Bronchial epithelial cell (primary cell): Measurements from ENCODE around the gene UGGT2. TPM values are rescaled to one million over a fixed set of nuclear protein-coding genes. Genes with fewer than 3 reads are reported as not detected.
"Not testable (repeated sequence)": the region's sequence is repeated elsewhere in the genome, so short reads cannot be mapped to it uniquely, and the experiment has no call there.

Experiments used
- DNase-seq: peaks from one replicate; pipeline ENCODE4 v3.0.0-alpha.2; 2010; ENCODE audit warnings: low read depth
- FAIRE-seq: peaks from 2 replicates; lab custom pipeline; 2011; peaks lifted over from hg19 to GRCh38; lab: Jason Lieb, UNC
- H3K27me3 ChIP-seq: 2 replicates; pipeline ENCODE4 v1.5.1; 2011; ENCODE audit warnings: low read length; ENCODE audit not compliant: control insufficient read depth, insufficient read depth
- H3K36me3 ChIP-seq: 2 replicates; pipeline ENCODE4 v1.5.1; 2011; ENCODE audit warnings: low read length; ENCODE audit not compliant: control insufficient read depth, insufficient read depth
- H3K4me3 ChIP-seq: 2 replicates; pipeline ENCODE4 v1.5.1; 2011; ENCODE audit warnings: mild to moderate bottlenecking, low read depth, low read length, control low read depth
- CTCF ChIP-seq: IDR thresholded peaks from 2 replicates; pipeline ENCODE4 v1.5.1; 2011; ENCODE audit warnings: mild to moderate bottlenecking, moderate library complexity, low read length, control low read depth, inconsistent platforms; ENCODE audit not compliant: insufficient read depth, severe bottlenecking
- total RNA-seq: library from RNA; depleted of rRNA; stranded (reverse); fragments of >200 nt; gene quantifications from 2 replicates; pipeline ENCODE4 v1.2.1, GENCODE V29; 2014

UGGT2 gene
- total RNA-seq, 1 donor from 2014 or later, result 25.3 TPM

GRCh38 chr13:96065849-96066248, 12.6 kb upstream of the UGGT2 start:
- H3K36me3 ChIP-seq, result no peaks in the 10 kb centered on the region
- FAIRE-seq, result peak; percentile 32
- H3K4me3 ChIP-seq, result no peak overlapping the region
- TF ChIP-seq CTCF, result no peak
- peaks cover under 1% of the 10 kb centered on the region for H3K27me3 ChIP-seq
- no peak for DNase-seq

DNA sequence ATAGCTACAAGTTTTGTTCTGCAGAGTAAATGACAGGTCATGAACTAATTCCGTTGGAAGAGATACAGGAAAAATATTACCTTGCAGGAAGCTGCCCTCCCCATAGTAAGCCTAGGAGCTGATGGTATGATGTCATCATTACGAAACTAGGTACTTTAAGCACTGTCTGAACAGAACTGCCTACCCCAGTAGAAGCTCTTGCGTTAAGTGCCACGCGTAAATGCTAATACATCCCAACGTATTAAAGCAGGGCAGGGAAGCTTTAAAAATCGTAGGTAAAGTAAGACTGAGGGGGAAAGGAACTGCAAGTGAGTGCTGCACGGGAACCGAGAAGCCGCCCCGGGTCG, 572 bp downstream of the UGGT2 start:
- H3K4me3 ChIP-seq, result peak overlapping the region; percentile 96
- no peak for FAIRE-seq
- no peaks in the 10 kb centered on the region for H3K27me3 ChIP-seq
- no peak for TF ChIP-seq CTCF
- peak; percentile 83 for DNase-seq
- H3K36me3 ChIP-seq, result no peaks in the 10 kb centered on the region

DNA sequence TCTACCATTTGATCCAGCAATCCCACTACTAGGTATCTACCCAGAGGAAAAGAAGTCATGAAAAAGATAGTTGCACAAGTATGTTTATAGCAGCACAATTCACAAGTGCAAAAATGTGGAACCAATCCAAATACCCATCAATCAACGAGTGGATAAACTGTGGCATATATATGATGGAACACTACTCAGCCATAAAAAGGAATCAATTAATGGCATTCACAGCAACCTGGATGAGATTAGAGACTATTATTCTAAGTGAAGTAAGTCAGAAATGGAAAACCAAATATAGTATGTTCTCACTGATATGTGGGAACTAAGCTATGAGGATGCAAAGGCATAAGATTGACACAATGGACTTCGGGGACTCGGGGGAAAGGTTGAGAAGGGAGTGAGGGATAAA, 1.3 kb downstream of the UGGT2 start:
- DNase-seq, H3K27me3 ChIP-seq, FAIRE-seq, H3K4me3 ChIP-seq, H3K36me3 ChIP-seq: not testable (repeated sequence)

DNA sequence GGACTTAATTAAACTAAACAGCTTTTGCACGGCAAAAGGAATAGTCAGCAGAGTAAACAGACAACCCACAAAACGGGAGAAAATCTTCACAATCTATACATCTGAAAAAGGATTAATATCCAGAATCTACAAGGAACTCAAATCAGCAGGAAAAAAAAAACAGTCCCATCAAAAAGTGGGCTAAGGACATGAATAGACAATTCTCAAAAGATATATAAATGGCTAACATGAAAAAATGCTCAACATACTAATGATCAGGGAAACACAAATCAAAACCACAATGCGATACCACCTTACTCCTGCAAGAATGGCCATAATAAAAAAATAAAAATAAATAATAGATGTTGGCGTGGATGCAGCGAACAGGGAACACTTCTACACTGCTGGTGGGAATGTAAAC, 1.7 kb downstream of the UGGT2 start:
- H3K36me3 ChIP-seq, DNase-seq, H3K4me3 ChIP-seq, H3K27me3 ChIP-seq, FAIRE-seq: not testable (repeated sequence)

- H3K27me3 ChIP-seq, DNase-seq, FAIRE-seq, H3K4me3 ChIP-seq, H3K36me3 ChIP-seq: not testable (repeated sequence)
Observed at GRCh38 chr13:96050955-96051354, 2.2 kb downstream of the UGGT2 start.

- H3K4me3 ChIP-seq, DNase-seq, FAIRE-seq, H3K27me3 ChIP-seq, H3K36me3 ChIP-seq: not testable (repeated sequence)
Observed at GRCh38 chr13:96046449-96047126, 6.6 kb downstream of the UGGT2 start.

DNA sequence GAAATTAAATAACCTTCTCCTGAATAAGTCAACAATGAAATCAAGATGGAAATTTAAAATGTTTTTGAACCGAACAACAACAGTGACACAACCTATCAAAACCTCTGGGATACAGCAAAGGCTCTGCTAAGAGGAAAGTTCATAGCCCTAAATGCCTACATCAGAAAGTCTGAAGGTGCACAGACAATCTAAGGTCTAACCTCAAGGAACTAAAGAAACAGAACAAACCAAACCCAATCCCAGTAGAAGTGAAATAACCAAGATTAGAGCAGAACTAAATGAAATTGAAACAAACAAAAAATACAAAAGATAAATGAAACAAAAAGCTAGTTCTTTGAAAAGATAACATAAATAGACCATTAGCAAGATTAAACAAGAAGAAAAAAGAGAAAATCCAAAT, 9.0 kb downstream of the UGGT2 start:
- TF ChIP-seq CTCF, result no peak
- no peaks in the 10 kb centered on the region for H3K27me3 ChIP-seq
- no peak overlapping the region for H3K4me3 ChIP-seq
- no peaks in the 10 kb centered on the region for H3K36me3 ChIP-seq
- DNase-seq, result no peak
- FAIRE-seq, result no peak

GRCh38 chr13:96041326-96042110, 11.7 kb downstream of the UGGT2 start:
- Histone ChIP-seq H3K27me3 (no peaks in the 10 kb centered on the region), H3K4me3 (no peak overlapping the region), H3K36me3 (no peaks in the 10 kb centered on the region)
- no peak for TF ChIP-seq CTCF
- DNase-seq (no peak), FAIRE-seq (no peak)
